NCI-H526 (cell line): Measurements from ENCODE around the gene PACS1.

ENCODE experiments used
- DNase-seq, 2 experiments: peaks; one replicate each; lab custom pipeline; 2025; lab: John Stamatoyannopoulos, UW

PACS1 gene

DNA sequence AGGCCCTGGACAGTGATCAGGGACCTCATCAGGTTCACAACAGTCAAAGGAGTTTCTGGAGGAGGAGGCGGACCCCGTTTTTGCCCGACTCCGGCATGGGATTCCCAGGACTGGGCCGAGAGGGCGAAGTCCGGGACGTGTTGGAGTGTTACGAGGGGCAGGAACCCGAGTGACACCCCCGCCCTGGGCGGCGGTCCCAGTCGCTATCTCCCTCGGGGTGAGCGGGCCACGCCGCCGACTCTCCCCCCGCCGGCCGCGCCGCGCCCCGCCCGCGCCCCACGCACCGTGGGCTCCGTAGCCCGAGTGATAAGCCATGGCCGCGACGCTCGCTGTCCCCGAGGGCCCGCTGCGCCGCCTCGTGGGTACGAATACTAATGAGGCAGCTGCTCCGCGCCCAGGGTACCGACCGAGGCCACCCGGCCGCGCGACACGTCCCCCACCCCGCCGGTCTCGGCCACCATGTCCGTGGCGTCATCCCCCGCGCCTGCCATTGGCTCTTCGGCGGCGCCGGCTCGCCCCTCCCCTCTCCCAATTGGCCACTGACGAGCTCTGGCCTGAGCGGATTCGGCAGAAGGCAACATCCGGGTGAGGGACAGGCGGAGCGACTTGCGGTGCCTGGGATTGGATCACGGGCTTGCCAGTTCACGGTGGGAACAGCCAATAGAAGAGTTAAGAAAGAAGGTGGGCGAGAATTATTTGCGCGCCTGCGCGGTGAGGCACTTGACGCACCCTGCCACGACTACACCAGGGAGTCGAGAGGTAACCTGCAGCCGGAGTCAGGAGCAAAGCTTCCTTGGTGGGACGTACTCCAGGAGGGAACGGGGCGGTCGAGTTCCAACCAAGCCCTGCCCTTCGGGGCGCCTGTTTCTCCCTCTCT lies 218.8 kb downstream of the PACS1 start, which contains the start of gene YIF1A:
Gene YIF1A, minus strand, starts transcription at position 473 of the 877 bp plus-strand sequence. Its CDS starts 158 bp downstream, at position 315.
- DNase-seq: peak; percentile 99 to 100

DNA sequence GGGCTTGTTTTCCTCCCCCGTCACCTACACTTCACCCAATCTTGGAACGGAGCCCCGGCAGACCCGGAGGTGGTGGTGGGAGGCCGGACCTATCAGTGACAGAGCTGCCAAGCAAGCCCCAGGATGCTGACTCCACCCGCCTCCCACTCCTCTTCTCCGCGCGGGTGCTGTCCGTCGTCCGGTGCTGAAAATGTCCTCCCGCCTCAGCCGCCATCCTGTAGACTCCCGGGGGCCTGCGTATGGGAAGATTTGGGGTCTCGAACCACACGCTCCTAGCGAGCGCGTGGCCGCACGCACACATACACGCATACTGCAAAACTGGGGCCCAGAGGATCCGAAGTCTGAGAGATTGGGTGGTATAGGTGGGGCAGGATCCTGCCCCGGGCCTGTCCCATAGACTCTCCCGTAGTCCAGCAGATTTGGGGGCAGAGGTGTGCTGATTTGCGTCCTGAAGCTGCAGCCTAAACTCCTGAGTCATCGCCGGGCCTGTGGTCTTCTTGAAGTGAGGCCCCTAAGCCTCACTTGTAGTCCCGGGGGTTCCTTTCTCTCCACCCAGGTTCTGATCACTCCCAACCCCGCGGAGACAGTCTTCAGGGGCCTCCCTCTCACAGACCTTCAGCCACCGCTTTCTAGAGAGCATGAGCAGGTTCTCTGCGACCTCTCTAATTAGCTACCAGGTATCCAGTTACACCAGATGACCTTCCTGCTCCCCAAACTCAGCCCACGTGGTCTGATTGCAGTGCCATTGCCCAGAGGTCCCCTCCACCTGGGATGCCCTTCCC lies 219.7 kb downstream of the PACS1 start:
- DNase-seq: no peak

DNA sequence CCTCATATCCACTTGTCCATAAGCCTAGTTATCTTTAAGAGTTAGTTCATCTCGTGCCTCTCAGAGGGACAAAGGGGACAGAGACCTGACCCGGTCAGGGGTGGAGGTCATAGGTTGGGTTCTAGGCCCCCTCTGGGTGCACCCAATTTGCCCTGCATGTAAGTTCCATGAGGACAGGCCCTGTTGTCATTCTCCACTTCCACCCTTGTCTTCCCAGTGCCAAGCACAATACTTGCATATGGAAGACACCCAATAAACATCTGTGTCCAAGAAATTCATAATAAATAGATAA lies 220.2 kb downstream of the PACS1 start:
- no peak for DNase-seq

DNA sequence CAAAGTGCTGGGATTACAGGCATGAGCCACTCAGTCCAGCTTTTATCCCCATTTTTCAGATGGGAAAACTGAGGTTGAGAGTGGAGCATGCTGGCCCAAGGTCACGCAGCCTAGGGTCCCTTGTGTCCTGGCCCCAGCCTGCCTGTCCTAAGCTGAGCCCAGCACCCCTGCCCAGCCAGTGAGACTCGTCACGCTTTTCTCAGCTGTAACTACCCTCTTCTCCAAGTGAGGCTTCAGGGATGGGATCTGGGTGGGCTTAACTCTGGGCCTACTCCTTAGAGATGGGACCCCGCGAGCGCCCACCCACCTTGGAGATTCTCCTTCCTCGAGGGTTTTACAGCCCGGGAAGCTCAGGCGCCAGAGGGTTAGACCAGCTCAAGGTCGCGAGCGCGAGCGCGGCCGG lies 221.2 kb downstream of the PACS1 start:
- DNase-seq: no peak

DNA sequence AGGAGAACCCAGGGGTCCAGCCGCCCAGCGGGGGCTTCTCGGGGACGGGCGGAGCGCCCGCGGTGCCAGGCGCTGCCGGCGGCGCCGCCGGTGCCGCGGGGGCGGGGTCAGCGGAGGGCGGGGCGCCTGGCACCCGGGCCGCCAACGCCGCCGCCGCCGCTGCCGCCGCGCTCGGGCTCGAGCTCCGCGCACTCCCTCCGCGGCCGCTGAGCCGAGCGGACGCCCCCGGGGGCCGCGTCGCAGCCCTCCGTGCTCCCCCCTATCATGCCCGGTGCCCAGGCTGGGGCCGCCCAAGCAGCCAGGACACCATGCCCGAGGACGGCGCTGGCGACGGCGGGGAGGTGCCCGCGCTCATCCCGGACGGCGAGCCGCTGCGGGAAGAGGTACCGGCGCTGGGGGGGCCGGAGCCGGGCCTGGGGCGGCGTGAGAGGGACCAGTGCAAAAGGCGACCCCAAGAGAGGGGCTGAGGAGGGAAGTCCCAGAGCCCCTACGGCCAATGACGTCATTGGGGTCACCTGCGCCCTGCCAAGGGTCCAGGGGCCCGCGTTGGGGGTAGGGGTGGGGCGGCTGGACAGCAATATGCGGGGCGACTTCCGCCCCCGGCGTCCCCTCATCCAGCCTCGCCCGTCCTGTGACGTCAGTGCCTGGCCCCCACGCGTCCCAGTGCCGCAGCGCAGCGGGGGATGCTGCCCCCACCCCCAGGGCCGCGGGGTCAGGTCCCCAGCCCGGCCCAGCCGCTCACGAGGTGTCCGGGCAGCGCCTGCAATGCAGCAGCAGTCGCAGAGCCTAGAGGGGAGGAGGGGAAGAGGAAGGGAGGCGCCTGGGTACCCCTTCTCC lies 221.9 kb downstream of the PACS1 start, which contains the start of gene TMEM151A:
Gene TMEM151A, plus strand, starts transcription at position 189 of the 837 bp plus-strand sequence. Its CDS starts 120 bp downstream, at position 309.
- DNase-seq: peak in 1 of 2 experiments; percentile 58

DNA sequence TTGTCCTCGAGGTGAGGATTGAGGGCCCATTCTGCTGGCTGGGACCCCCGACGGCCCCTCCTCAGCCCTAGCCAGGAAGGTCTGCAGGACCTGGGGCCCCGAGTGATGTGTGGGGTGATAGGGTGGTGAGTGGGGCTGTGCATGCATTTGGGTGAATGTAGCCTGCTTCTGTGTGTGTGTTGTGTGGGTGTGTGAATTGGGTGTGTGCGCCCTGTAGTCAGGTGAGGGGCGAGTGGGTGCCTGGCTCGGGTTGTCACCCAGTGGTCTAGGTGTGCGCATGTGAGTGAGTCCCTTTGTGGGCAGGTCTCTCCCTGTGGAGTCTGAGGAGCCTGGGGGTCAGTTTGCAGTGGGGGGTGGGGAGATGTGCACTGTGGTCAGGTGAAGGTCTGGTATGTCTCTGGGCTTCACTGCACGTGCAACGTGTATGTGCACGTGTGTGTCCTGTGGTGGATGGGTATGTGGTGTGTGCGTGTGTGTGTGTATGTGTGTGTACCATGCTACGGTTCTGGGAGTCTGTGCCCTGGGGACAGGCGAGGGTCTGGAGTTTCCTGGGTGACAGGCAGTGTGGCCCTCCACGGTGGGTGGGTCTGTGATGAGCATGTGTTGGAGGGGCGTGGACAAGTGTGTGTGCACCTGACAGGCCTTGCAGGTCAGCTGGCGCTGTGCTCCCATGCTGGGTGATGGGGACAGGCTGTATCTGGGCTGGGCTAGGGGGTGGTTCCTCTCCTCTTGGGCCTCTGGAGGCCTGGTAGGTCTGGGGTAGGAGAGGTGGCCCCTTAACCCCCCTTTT lies 222.7 kb downstream of the PACS1 start:
- peak in 1 of 2 experiments; percentile 26 for DNase-seq

DNA sequence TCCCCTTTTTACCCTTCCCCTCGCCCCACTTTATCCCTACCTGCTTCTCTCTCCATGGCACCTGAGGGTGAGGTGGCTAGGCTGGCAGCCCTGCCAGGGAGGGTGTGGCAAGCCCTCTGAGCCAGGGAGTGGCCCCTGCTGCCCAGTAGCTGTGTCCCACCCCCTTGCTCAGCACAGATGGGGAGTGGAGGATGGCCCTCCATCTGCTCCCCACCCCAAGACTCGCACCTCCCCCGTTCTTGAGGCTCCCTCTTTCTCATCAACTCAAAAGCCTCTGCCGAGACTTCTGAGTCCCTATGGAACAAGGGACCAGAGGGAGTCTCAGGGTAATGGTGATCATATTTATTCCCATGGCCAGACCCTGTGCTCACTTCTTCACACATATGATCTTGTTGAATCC lies 223.3 kb downstream of the PACS1 start:
- no peak for DNase-seq

DNA sequence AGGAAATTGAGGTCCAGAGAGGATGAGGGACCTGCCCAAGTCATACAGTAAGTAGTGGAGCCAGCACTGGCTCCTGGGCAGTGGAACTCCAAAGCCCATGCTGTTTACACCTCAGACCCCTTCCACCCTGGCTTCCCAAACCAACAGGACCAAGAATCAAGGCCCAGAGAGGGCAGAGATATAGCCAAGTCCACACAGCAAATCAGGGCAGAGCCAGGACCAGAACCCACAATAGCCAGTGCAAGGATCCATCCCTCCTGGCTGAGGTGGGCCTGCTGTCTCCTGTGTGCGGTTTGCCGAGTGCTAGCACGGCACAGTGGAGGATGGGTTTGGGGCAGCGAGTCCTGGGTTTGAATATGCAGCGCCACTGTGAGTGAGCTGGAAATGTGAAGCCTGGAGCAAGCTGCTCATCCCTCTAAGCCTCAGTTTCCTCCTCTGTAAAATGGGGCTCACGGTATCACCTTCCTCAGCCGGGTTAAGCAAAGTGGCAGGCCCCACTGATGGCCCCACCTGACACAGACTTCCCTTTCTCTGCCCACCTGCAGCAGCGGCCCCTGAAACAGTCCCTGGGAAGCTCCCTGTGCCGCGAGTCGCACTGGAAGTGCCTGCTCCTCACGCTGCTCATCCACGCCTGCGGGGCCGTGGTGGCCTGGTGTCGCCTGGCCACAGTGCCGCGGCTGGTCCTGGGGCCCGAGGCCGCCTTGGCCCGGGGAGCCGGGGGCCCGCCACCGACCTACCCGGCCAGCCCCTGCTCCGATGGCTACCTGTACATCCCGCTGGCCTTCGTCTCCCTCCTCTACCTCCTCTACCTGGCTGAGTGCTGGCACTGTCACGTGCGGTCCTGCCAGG lies 223.9 kb downstream of the PACS1 start:
- no peak for DNase-seq
